ENCODE measurements around the gene ADNP2.

DNA sequence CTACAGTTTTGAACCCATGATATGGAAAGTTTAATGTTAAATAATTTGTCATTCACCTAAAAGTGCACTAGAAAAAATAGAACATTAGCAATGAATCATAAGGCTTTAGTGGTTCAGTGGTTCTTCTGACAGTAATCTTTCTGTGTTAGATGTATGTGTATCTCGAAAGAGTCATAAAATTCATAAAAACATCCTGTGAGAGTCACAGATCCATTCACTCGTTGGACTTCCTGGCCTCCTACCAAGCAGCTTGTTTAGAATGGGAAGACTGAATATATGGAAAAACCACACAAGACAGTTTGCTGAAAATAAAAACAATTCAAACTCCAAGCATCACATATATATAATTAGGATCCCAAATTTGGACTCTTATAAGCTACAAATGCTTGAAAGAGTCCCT, 34.8 kb downstream of the ADNP2 start:
- TF ChIP-seq ARNTL (CRISPR knock-in tag; IDR thresholded peaks at IDR 0.05; ENCODE audit: borderline replicate concordance, low read depth), result no peak
- TF ChIP-seq ZC3H10 (CRISPR knock-in tag; IDR thresholded peaks at IDR 0.05), result no peak
- TF ChIP-seq RARB (CRISPR knock-in tag; IDR thresholded peaks at IDR 0.05), result no peak
- no peak for TF ChIP-seq TOX (CRISPR knock-in tag; IDR thresholded peaks at IDR 0.05; ENCODE audit: borderline replicate concordance)
- TF ChIP-seq ZFP30 (CRISPR knock-in tag; IDR thresholded peaks at IDR 0.05), result no peak
